ENCODE data around the gene PICK1. TPM values are rescaled to one million over a fixed set of nuclear protein-coding genes. Genes with fewer than 3 reads are reported as not detected.
"Not testable (repeated sequence)": the region's sequence is repeated elsewhere in the genome, so short reads cannot be mapped to it uniquely, and the experiment has no call there.

PICK1 gene
- total RNA-seq, 2 experiments from 2014 or later = 14.9 to 17.2 TPM

- ATAC-seq = no peak
- CTCF ChIA-PET = no interaction called here
- POLR2A ChIA-PET = no interaction called here
- Mint-ChIP-seq H3K4me3 (no peak overlapping the region), H3K36me3 (ENCODE audit: low read depth) (peaks cover 4% of the 10 kb centered on the region), H3K27me3 (no peaks in the 10 kb centered on the region), H3K9me3 (ENCODE audit: low read depth) (no peaks in the 10 kb centered on the region), H3K27ac (no peak overlapping the region), H3K4me1 (no peaks in the 10 kb centered on the region)
- intact Hi-C loops (cut with DNase I, micrococcal nuclease) = no loop called here
- no peak for DNase-seq
Measured at GRCh38 chr22:38118182-38118581, 61.0 kb downstream of the PICK1 start.

- H3K27ac Mint-ChIP-seq; H3K36me3 Mint-ChIP-seq (ENCODE audit: low read depth); CTCF ChIA-PET: not testable (repeated sequence)
Measured at GRCh38 chr22:38118747-38119146, 61.5 kb downstream of the PICK1 start.

DNA sequence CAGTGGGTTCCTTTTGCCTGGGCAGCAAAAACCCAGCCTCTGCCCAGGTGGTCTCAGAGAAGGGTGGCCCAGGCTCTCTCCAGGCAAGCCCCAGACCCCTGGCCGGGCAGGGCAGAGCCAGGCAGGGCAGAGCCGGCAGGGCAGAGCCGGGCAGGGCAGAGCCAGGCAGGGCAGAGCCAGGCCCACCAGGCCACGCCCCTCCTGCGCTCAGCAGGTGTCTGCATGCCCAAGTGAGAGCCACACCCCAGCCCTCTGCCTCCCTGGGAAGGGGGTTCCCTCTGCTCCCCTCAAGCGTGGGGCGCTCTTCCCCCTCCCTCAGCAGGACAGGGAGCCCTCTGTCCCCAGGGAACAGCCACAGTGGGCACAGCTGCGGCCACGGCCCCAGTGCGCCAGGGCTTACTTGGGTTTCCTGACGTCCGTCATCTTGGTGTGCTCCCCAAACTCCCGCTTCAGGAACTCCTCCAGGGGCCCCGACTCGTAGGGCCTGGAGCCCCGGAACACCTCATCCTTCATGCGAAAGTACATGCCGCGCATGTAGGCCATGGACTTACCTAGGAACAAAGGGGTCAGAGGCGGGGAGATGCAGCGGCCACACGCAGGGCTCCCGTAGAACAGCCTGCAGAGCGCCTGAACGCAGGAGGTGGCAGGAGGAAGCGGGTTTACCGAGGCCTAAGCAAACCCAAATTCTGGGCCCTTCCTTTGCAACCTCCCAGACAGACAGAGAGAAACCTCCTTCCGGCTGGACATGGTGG is 63.3 kb downstream of the PICK1 start:
- Mint-ChIP-seq H3K4me3 (no peak overlapping the region), H3K4me1 (no peaks in the 10 kb centered on the region), H3K9me3 (ENCODE audit: low read depth) (no peaks in the 10 kb centered on the region), H3K36me3 (ENCODE audit: low read depth) (no peaks in the 10 kb centered on the region), H3K27me3 (no peaks in the 10 kb centered on the region), H3K27ac (no peak overlapping the region)
- intact Hi-C loops (cut with DNase I, micrococcal nuclease) = no loop called here
- ChIA-PET POLR2A (no interaction called here), CTCF (no interaction called here)
- ATAC-seq = no peak
- DNase-seq = no peak

More at GRCh38 chr22:38118747-38119146, 61.5 kb downstream of the PICK1 start:
- H3K4me3 Mint-ChIP-seq; ATAC-seq; H3K4me1 Mint-ChIP-seq; H3K9me3 Mint-ChIP-seq (ENCODE audit: low read depth); intact Hi-C loops (cut with DNase I, micrococcal nuclease); DNase-seq; POLR2A ChIA-PET; H3K27me3 Mint-ChIP-seq: not testable (repeated sequence)

DNA sequence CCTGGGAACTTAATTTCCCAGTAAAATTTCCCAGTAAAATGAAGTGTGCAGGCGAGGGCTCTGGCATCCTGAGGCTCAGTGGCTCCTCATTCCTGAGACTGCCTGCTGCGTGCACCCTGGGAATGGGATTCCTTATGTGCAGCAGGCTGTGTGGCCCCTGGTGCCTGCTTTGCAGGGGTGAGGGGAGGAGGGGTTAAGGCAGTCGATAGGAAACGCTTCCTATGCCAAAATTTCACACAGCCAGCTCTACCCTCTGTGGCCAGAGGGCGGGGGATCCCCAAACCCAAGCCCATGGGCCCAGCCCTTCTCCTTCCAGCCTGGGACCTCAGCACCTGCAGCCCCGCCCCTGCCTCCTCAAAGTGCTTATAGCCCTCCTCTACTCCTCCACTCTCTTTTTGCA is 65.4 kb downstream of the PICK1 start:
- ATAC-seq = no peak
- POLR2A ChIA-PET = no interaction called here
- intact Hi-C loops (cut with DNase I, micrococcal nuclease) = no loop called here
- no peak for DNase-seq
- H3K27ac Mint-ChIP-seq = no peak overlapping the region
- peaks cover 4% of the 10 kb centered on the region for H3K36me3 Mint-ChIP-seq (ENCODE audit: low read depth)
- no peaks in the 10 kb centered on the region for H3K27me3 Mint-ChIP-seq
- no peaks in the 10 kb centered on the region for H3K9me3 Mint-ChIP-seq (ENCODE audit: low read depth)
- H3K4me3 Mint-ChIP-seq = no peak overlapping the region
- CTCF ChIA-PET = interaction anchor here (0.7 kb wide), 1 partner anchor 260 kb away, joined by 4 read pairs; no protein-coding TSS in a partner anchor
- H3K4me1 Mint-ChIP-seq = no peaks in the 10 kb centered on the region

- CTCF ChIA-PET = interaction anchor here (0.6 to 1.7 kb wide), 2 partner anchors 10 to 29 kb away, joined by 3 to 5 read pairs; no protein-coding TSS in a partner anchor
- peak overlapping the region; percentile 43 for H3K27ac Mint-ChIP-seq
- ATAC-seq = no peak
Measured at GRCh38 chr22:38124236-38124974, 67.2 kb downstream of the PICK1 start.

DNA sequence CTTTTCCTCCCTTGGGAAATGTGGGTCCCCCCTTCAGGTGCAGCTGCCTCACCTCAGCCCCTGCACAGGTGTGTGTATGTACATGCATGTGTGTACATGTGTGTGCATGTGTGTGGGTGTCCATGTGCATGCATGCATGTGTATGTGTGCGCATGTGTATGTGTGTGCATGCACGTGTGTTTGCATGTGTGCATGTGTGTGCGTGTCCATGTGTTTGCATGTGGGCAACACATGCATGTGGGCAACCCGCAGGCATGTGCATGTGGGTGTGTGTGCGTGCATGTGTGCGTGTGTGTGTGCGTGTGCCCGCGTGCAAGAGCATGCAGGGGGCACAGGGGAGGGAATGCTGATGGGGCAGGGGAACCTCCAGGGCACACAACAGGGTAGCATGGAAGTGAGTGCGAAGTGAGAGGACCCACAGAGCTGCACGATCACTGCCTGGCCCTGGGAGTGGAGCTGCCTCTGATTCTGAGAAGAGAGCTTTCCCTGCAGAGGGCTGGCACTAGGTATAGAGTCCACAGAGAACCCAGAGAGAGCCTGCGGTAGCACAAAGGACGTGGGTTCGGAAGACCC is 67.9 kb downstream of the PICK1 start:
- DNase-seq = no peak
- Mint-ChIP-seq H3K36me3 (ENCODE audit: low read depth) (peaks cover 4% of the 10 kb centered on the region), H3K4me1 (no peaks in the 10 kb centered on the region), H3K27me3 (no peaks in the 10 kb centered on the region), H3K4me3 (no peak overlapping the region), H3K27ac (no peak overlapping the region), H3K9me3 (ENCODE audit: low read depth) (no peaks in the 10 kb centered on the region)
- intact Hi-C loops (cut with DNase I, micrococcal nuclease) = no loop called here
- CTCF ChIA-PET = no interaction called here
- POLR2A ChIA-PET = no interaction called here
- ATAC-seq = no peak

More at GRCh38 chr22:38124236-38124974, 67.2 kb downstream of the PICK1 start:
- intact Hi-C loops (cut with DNase I, micrococcal nuclease) = no loop called here
- H3K36me3 Mint-ChIP-seq (ENCODE audit: low read depth) = peaks cover 4% of the 10 kb centered on the region
- no peaks in the 10 kb centered on the region for H3K9me3 Mint-ChIP-seq (ENCODE audit: low read depth)
- DNase-seq = no peak
- no peak overlapping the region for H3K4me3 Mint-ChIP-seq
- H3K4me1 Mint-ChIP-seq = no peaks in the 10 kb centered on the region
- POLR2A ChIA-PET = no interaction called here
- H3K27me3 Mint-ChIP-seq = no peaks in the 10 kb centered on the region

Other genes starting within 250 kb of the PICK1 start
- gene GCAT, start 249.5 kb upstream of the PICK1 start, total RNA-seq = 10 to 100 TPM; 21.3 to 22.4 TPM
- under 1 TPM in 1 of 2 experiments, not detected in 1; 0.21 TPM for gene GALR3, start 234.0 kb upstream of the PICK1 start, total RNA-seq
- gene ANKRD54, start 213.1 kb upstream of the PICK1 start, total RNA-seq = 10 to 100 TPM; 18.6 to 20.1 TPM
- 100 to 1,000 TPM; 632 to 670 TPM for gene EIF3L, start 208.0 kb upstream of the PICK1 start, total RNA-seq
- 10 to 100 TPM; 11.2 to 11.8 TPM for gene MICALL1, start 151.1 kb upstream of the PICK1 start, total RNA-seq
- gene C22orf23, start 103.8 kb upstream of the PICK1 start, total RNA-seq = under 1 TPM in 1 of 2 experiments, not detected in 1; 0.16 TPM
- 10 to 100 TPM; 70.5 to 77.8 TPM for gene POLR2F, start 103.7 kb upstream of the PICK1 start, total RNA-seq
- not detected for gene SOX10, start 72.8 kb upstream of the PICK1 start, total RNA-seq
- not detected for gene SLC16A8, start 26.8 kb downstream of the PICK1 start, total RNA-seq
- gene BAIAP2L2, start 53.3 kb downstream of the PICK1 start, total RNA-seq = under 1 TPM; 0.71 to 0.88 TPM
- gene PLA2G6, start 124.4 kb downstream of the PICK1 start, total RNA-seq = 10 to 100 TPM; 54.0 to 57.3 TPM
- gene MAFF, start 144.6 kb downstream of the PICK1 start, total RNA-seq = 1 to 10 TPM; 8.3 to 9.4 TPM
- 10 to 100 TPM; 16.0 to 19.8 TPM for gene TMEM184B, start 215.6 kb downstream of the PICK1 start, total RNA-seq

All from activated CD4-positive, alpha-beta T cell treated with anti-CD3 and anti-CD28 coated beads for 36 hours (primary cell).